ENCODE measurements around the gene DEPDC5. TPM values are rescaled to one million over a fixed set of nuclear protein-coding genes. Genes with fewer than 3 reads are reported as not detected.
A peak's percentile ranks its signal among the peaks of the same experiment; 100 is the strongest.

The DEPDC5 gene
- total and polyA plus RNA-seq, 9 of the 15 experiments (the other 6 are each of a cell fraction or from before 2014, with no cell fraction given), result 2.3 to 12.3 (median 10.7) TPM

GRCh38 chr22:31753634-31754501 is at the start of gene DEPDC5 (continued):
- TF ChIP-seq, protein P1, sequence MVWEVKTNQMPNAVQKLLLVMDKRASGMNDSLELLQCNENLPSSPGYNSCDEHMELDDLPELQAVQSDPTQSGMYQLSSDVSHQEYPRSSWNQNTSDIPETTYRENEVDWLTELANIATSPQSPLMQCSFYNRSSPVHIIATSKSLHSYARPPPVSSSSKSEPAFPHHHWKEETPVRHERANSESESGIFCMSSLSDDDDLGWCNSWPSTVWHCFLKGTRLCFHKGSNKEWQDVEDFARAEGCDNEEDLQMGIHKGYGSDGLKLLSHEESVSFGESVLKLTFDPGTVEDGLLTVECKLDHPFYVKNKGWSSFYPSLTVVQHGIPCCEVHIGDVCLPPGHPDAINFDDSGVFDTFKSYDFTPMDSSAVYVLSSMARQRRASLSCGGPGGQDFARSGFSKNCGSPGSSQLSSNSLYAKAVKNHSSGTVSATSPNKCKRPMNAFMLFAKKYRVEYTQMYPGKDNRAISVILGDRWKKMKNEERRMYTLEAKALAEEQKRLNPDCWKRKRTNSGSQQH (CRISPR knock-in tag; IDR thresholded peaks at IDR 0.05), result no peak
- TF ChIP-seq POLR2AphosphoS2 (IDR thresholded peaks at IDR 0.05; ENCODE audit: low read length) (peak; percentile 67; the same call in 1 of the 2 replicates), SMAD4 (CRISPR knock-in tag; conservative IDR thresholded peaks at IDR 0.05) (peak; percentile 10; the same call in 1 of the 2 replicates), RFX7 (CRISPR knock-in tag; IDR thresholded peaks at IDR 0.05) (no peak), WHSC1 (IDR thresholded peaks at IDR 0.05; ENCODE audit: low read length) (no peak), ZNF263 (CRISPR knock-in tag; IDR thresholded peaks at IDR 0.05; ENCODE audit: borderline replicate concordance) (peak; percentile 42; the same call in 1 of the 2 replicates), LEF1 (IDR thresholded peaks at IDR 0.05) (no peak), SP2 (IDR thresholded peaks at IDR 0.05; ENCODE audit: extremely low read depth, low read depth, low read length, poor library complexity, severe bottlenecking) (peak; percentile 74), MTA2 (IDR thresholded peaks at IDR 0.05; ENCODE audit: low read depth) (no peak), ESRRA (IDR thresholded peaks at IDR 0.05; ENCODE audit: borderline replicate concordance, low read depth) (peak; percentile 84), ZBTB8A (IDR thresholded peaks at IDR 0.05; ENCODE audit: partially characterized antibody) (no peak), TAF9B (IDR thresholded peaks at IDR 0.05; ENCODE audit: partially characterized antibody) (peak; percentile 77), ZNF12 (CRISPR knock-in tag; IDR thresholded peaks at IDR 0.05) (no peak), RHOXF2B (CRISPR knock-in tag; conservative IDR thresholded peaks at IDR 0.05) (no peak), DEAF1 (CRISPR knock-in tag; IDR thresholded peaks at IDR 0.05) (no peak), NR2F6 (CRISPR knock-in tag; IDR thresholded peaks at IDR 0.05) (no peak), HMGN3 (IDR thresholded peaks at IDR 0.05; ENCODE audit: borderline replicate concordance, extremely low read depth, insufficient read length, low read depth, low read length) (peak; percentile 87), HDAC8 (tag; IDR thresholded peaks at IDR 0.05) (0 out of 2 replicates have a peak, but pooled peaks have one; percentile 46)
- TF ChIP-seq, protein P2, sequence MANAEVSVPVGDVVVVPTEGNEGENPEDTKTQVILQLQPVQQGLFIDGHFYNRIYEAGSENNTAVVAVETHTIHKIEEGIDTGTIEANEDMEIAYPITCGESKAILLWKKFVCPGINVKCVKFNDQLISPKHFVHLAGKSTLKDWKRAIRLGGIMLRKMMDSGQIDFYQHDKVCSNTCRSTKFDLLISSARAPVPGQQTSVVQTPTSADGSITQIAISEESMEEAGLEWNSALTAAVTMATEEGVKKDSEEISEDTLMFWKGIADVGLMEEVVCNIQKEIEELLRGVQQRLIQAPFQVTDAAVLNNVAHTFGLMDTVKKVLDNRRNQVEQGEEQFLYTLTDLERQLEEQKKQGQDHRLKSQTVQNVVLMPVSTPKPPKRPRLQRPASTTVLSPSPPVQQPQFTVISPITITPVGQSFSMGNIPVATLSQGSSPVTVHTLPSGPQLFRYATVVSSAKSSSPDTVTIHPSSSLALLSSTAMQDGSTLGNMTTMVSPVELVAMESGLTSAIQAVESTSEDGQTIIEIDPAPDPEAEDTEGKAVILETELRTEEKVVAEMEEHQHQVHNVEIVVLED (CRISPR knock-in tag; IDR thresholded peaks at IDR 0.05), result no peak
- TF ChIP-seq, protein P3, sequence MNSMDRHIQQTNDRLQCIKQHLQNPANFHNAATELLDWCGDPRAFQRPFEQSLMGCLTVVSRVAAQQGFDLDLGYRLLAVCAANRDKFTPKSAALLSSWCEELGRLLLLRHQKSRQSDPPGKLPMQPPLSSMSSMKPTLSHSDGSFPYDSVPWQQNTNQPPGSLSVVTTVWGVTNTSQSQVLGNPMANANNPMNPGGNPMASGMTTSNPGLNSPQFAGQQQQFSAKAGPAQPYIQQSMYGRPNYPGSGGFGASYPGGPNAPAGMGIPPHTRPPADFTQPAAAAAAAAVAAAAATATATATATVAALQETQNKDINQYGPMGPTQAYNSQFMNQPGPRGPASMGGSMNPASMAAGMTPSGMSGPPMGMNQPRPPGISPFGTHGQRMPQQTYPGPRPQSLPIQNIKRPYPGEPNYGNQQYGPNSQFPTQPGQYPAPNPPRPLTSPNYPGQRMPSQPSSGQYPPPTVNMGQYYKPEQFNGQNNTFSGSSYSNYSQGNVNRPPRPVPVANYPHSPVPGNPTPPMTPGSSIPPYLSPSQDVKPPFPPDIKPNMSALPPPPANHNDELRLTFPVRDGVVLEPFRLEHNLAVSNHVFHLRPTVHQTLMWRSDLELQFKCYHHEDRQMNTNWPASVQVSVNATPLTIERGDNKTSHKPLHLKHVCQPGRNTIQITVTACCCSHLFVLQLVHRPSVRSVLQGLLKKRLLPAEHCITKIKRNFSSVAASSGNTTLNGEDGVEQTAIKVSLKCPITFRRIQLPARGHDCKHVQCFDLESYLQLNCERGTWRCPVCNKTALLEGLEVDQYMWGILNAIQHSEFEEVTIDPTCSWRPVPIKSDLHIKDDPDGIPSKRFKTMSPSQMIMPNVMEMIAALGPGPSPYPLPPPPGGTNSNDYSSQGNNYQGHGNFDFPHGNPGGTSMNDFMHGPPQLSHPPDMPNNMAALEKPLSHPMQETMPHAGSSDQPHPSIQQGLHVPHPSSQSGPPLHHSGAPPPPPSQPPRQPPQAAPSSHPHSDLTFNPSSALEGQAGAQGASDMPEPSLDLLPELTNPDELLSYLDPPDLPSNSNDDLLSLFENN (IDR thresholded peaks at IDR 0.05; ENCODE audit: low read depth in 2 of 2, low read length in 2 of 2), result no peak

All from K562 (cell line).